Muscle of leg (tissue), 11 donors: ENCODE results near the gene PPP1R10. TPM values are rescaled to one million over a fixed set of nuclear protein-coding genes. Genes with fewer than 3 reads are reported as not detected.

Experiments
- DNase-seq: peaks from one replicate; pipeline ENCODE4 v3.0.0; 2013
- H3K27ac ChIP-seq: one replicate; pipeline ENCODE4 v1.5.1; 2013; ENCODE audit warnings: mild to moderate bottlenecking, low read length, control low read depth
- H3K27me3 ChIP-seq: one replicate; pipeline ENCODE4 v1.6.1; 2013; ENCODE audit warnings: low read length; ENCODE audit not compliant: control insufficient read depth, insufficient read depth
- H3K36me3 ChIP-seq: one replicate; pipeline ENCODE4 v1.6.1; 2013; ENCODE audit warnings: low read length; ENCODE audit not compliant: control insufficient read depth, insufficient read depth
- H3K4me1 ChIP-seq: one replicate; pipeline ENCODE4 v1.6.1; 2013; ENCODE audit warnings: low read length; ENCODE audit not compliant: control insufficient read depth, insufficient read depth
- H3K4me3 ChIP-seq: one replicate; pipeline ENCODE4 v1.5.1; 2013; ENCODE audit warnings: low read length, control low read depth
- H3K9me3 ChIP-seq: replicated peaks from 2 replicates; pipeline ENCODE4 v1.6.1; 2013; ENCODE audit warnings: low read depth, low read length; ENCODE audit not compliant: control insufficient read depth
- WGBS: methylation state at CpG from one replicate; pipeline ENCODE4 v1.1.5; 2013; ENCODE audit warnings: missing lambda C conversion rate; ENCODE audit not compliant: insufficient coverage; 5-methylcytosine and 5-hydroxymethylcytosine counted together
- polyA plus RNA-seq, 8 donors: library from polyadenylated mRNA; unstranded; fragments of 120-200 nt; gene quantifications; one replicate each; pipeline versions ENCODE4 v1.2.1 to v1.2.3, GENCODE V29; 2013; ENCODE audit warnings: inconsistent platforms in 1 of 8, low replicate concordance in 1 of 8; ENCODE audit not compliant: insufficient read length in 8 of 8, insufficient read depth in 1 of 8
- total RNA-seq: library from RNA; stranded (reverse); fragments of 120-200 nt; gene quantifications from one replicate; pipeline ENCODE4 v1.2.4, GENCODE V29; 2013

The PPP1R10 gene
- total and polyA plus RNA-seq, 9 donors, result 22.4 to 32.7 (median 29.7) TPM

GRCh38 chr6:30625511-30625910 lies 8.5 kb upstream of the PPP1R10 start:
- DNase-seq, result no peak
- Histone ChIP-seq H3K4me1 (peaks cover 16% of the 10 kb centered on the region), H3K36me3 (peaks cover 74% of the 10 kb centered on the region), H3K9me3 (no peaks in the 10 kb centered on the region), H3K4me3 (no peak overlapping the region), H3K27me3 (no peaks in the 10 kb centered on the region), H3K27ac (peak overlapping the region; percentile 95)
- WGBS, result 100% methylated on average over 4 of the region's 8 CpGs

- peaks cover 55% of the 10 kb centered on the region for H3K36me3 ChIP-seq
- peaks cover 6% of the 10 kb centered on the region for H3K4me1 ChIP-seq
- no CpG with 5 or more reads among the region's 11 CpGs for WGBS
- no peak overlapping the region for H3K27ac ChIP-seq
- DNase-seq, result no peak
- no peak overlapping the region for H3K4me3 ChIP-seq
- no peaks in the 10 kb centered on the region for H3K27me3 ChIP-seq
- no peaks in the 10 kb centered on the region for H3K9me3 ChIP-seq
These were observed 2.5 kb upstream of the PPP1R10 start for GRCh38 chr6:30619561-30619960.

GRCh38 chr6:30618270-30618797 lies 1.3 kb upstream of the PPP1R10 start:
- Histone ChIP-seq H3K4me3 (peak overlapping the region; percentile 81), H3K27ac (peak overlapping the region; percentile 93), H3K4me1 (peaks cover 18% of the 10 kb centered on the region), H3K9me3 (no peaks in the 10 kb centered on the region), H3K27me3 (no peaks in the 10 kb centered on the region), H3K36me3 (peaks cover 48% of the 10 kb centered on the region)
- WGBS, result 0% methylated on average over 3 of the region's 8 CpGs
- no peak for DNase-seq

- no peaks in the 10 kb centered on the region for H3K9me3 ChIP-seq
- under 1% methylated on average over 27 of the region's 34 CpGs for WGBS
- peaks cover 46% of the 10 kb centered on the region for H3K36me3 ChIP-seq
- peaks cover 20% of the 10 kb centered on the region for H3K4me1 ChIP-seq
- H3K27ac ChIP-seq, result peak within 1 kb of the TSS; percentile 100
- DNase-seq, result peak; percentile 100
- H3K27me3 ChIP-seq, result no peaks in the 10 kb centered on the region
- H3K4me3 ChIP-seq, result peak within 1 kb of the TSS; percentile 98
These were observed 674 bp upstream of the PPP1R10 start, which contains the start of gene MRPS18B for GRCh38 chr6:30617565-30618269. MRPS18B (plus strand) TSS chr6:30617840; CDS start chr6:30617866, 26 bp downstream.

GRCh38 chr6:30615958-30616810 lies 859 bp downstream of the PPP1R10 start:
- Histone ChIP-seq H3K36me3 (peaks cover 37% of the 10 kb centered on the region), H3K4me3 (peak overlapping the region; percentile 98), H3K27ac (peak overlapping the region; percentile 100), H3K9me3 (no peaks in the 10 kb centered on the region), H3K4me1 (peaks cover 22% of the 10 kb centered on the region), H3K27me3 (no peaks in the 10 kb centered on the region)
- peak; percentile 86 for DNase-seq
- WGBS, result 0% methylated on average over 3 of the region's 10 CpGs

GRCh38 chr6:30615219-30615957 lies 1.7 kb downstream of the PPP1R10 start:
- no peaks in the 10 kb centered on the region for H3K9me3 ChIP-seq
- H3K4me3 ChIP-seq, result peak overlapping the region; percentile 98
- peak overlapping the region; percentile 100 for H3K27ac ChIP-seq
- peak; percentile 97 for DNase-seq
- H3K4me1 ChIP-seq, result peaks cover 22% of the 10 kb centered on the region
- no peaks in the 10 kb centered on the region for H3K27me3 ChIP-seq
- WGBS, result no CpG with 5 or more reads among the region's 10 CpGs
- H3K36me3 ChIP-seq, result peaks cover 29% of the 10 kb centered on the region

GRCh38 chr6:30614843-30615218 lies 2.2 kb downstream of the PPP1R10 start:
- Histone ChIP-seq H3K27me3 (no peaks in the 10 kb centered on the region), H3K4me3 (peak overlapping the region; percentile 98), H3K4me1 (peaks cover 22% of the 10 kb centered on the region), H3K36me3 (peaks cover 30% of the 10 kb centered on the region), H3K9me3 (no peaks in the 10 kb centered on the region), H3K27ac (peak overlapping the region; percentile 100)
- DNase-seq, result peak; percentile 100
- WGBS, result no CpG with 5 or more reads among the region's 6 CpGs

GRCh38 chr6:30614044-30614842 lies 2.8 kb downstream of the PPP1R10 start:
- DNase-seq, result no peak
- H3K9me3 ChIP-seq, result no peaks in the 10 kb centered on the region
- peaks cover 30% of the 10 kb centered on the region for H3K36me3 ChIP-seq
- WGBS, result 10% methylated on average over 3 of the region's 8 CpGs
- peak overlapping the region; percentile 98 for H3K4me3 ChIP-seq
- peak overlapping the region; percentile 100 for H3K27ac ChIP-seq
- no peaks in the 10 kb centered on the region for H3K27me3 ChIP-seq
- peaks cover 22% of the 10 kb centered on the region for H3K4me1 ChIP-seq

GRCh38 chr6:30613251-30614043 lies 3.6 kb downstream of the PPP1R10 start:
- H3K36me3 ChIP-seq, result peaks cover 38% of the 10 kb centered on the region
- H3K27me3 ChIP-seq, result no peaks in the 10 kb centered on the region
- peaks cover 20% of the 10 kb centered on the region for H3K4me1 ChIP-seq
- no peak overlapping the region for H3K4me3 ChIP-seq
- H3K27ac ChIP-seq, result peak overlapping the region; percentile 100
- DNase-seq, result no peak
- H3K9me3 ChIP-seq, result no peaks in the 10 kb centered on the region
